IMR-90 (cell line): ENCODE data around the gene HAGHL. TPM values are rescaled to one million over a fixed set of nuclear protein-coding genes. Genes with fewer than 3 reads are reported as not detected.

Experiments
- ATAC-seq: fragments of 200-7000 bp; cut with Tn5 transposase; 2 replicates; pipeline ENCODE4 v1.9.1; 2020; ENCODE audit warnings: low read depth, mild to moderate bottlenecking, moderate library complexity
- BruUV-seq: library from RNA; stranded (reverse); fragments of 400-500 nt; replicated peaks from 2 replicates; lab custom pipeline; 2021; lab: Mats Ljungman, UMichigan
- CTCF ChIA-PET: fragments of 300-600 bp; formaldehyde crosslinking; extraction: SDS; loops from one replicate; lab custom pipeline; 2021; ENCODE audit warnings: antibody characterized with exemption; lab: Yijun Ruan, JAX
- POLR2A ChIA-PET: fragments of 300-600 bp; sonication (Branson Sonifier 250); formaldehyde crosslinking; loops from one replicate; lab custom pipeline; 2022; ENCODE audit warnings: antibody characterized with exemption; ENCODE audit not compliant: unreplicated experiment; lab: Charles Lee
- DNase-seq: peaks from one replicate; pipeline ENCODE4 v3.0.0; 2013
- H2AFZ ChIP-seq: replicated peaks from 2 replicates; pipeline ENCODE3; 2013; ENCODE audit warnings: low read length, mild to moderate bottlenecking; ENCODE audit not compliant: poor library complexity
- H2AK5ac ChIP-seq: 2 replicates; pipeline ENCODE4 v1.6.1; 2013; ENCODE audit warnings: low read depth, low read length, inconsistent platforms
- H2AK9ac ChIP-seq: replicated peaks from 2 replicates; pipeline ENCODE3; 2013; ENCODE audit warnings: mild to moderate bottlenecking, low read depth, low read length, moderate library complexity; ENCODE audit not compliant: poor library complexity
- H2BK120ac ChIP-seq: 2 replicates; pipeline ENCODE4 v1.6.1; 2013; ENCODE audit warnings: low read depth, low read length, inconsistent platforms
- H2BK15ac ChIP-seq: 3 replicates; pipeline ENCODE4 v1.6.1; 2013; ENCODE audit warnings: low read depth, low read length, inconsistent platforms
- H2BK20ac ChIP-seq: 2 replicates; pipeline ENCODE4 v1.6.1; 2013; ENCODE audit warnings: low read depth, mild to moderate bottlenecking, inconsistent platforms, low read length, moderate library complexity
- H2BK5ac ChIP-seq: 2 replicates; pipeline ENCODE4 v1.6.1; 2013; ENCODE audit warnings: mild to moderate bottlenecking, low read depth, low read length, inconsistent platforms; ENCODE audit not compliant: poor library complexity, severe bottlenecking
- H3K14ac ChIP-seq: replicated peaks from 2 replicates; pipeline ENCODE4 v1.6.1; 2013; ENCODE audit warnings: low read depth, low read length, inconsistent platforms
- H3K18ac ChIP-seq: 2 replicates; pipeline ENCODE4 v1.6.1; 2013; ENCODE audit warnings: low read depth, low read length, control low read depth
- H3K23ac ChIP-seq: 2 replicates; pipeline ENCODE4 v1.6.1; 2013; ENCODE audit warnings: low read depth, low read length, inconsistent platforms
- H3K27ac ChIP-seq: 2 replicates; pipeline ENCODE4 v1.5.1; 2013; ENCODE audit warnings: mild to moderate bottlenecking, control low read depth, low read length; ENCODE audit not compliant: insufficient read depth
- H3K27me3 ChIP-seq: 2 replicates; pipeline ENCODE4 v1.6.1; 2013; ENCODE audit warnings: low read length; ENCODE audit not compliant: control insufficient read depth, insufficient read depth
- H3K36me3 ChIP-seq: 2 replicates; pipeline ENCODE4 v1.6.1; 2013; ENCODE audit warnings: low read length, mixed read lengths; ENCODE audit not compliant: control insufficient read depth, insufficient read depth
- H3K4ac ChIP-seq: 2 replicates; pipeline ENCODE4 v1.6.1; 2013; ENCODE audit warnings: low read depth, low read length, inconsistent platforms
- H3K4me1 ChIP-seq: 2 replicates; pipeline ENCODE4 v1.6.1; 2013; ENCODE audit warnings: low read length, mixed read lengths; ENCODE audit not compliant: control insufficient read depth, insufficient read depth
- H3K4me2 ChIP-seq: 2 replicates; pipeline ENCODE4 v1.6.1; 2013; ENCODE audit warnings: low read depth, mild to moderate bottlenecking, control low read depth, low read length, moderate library complexity
- H3K4me3 ChIP-seq: 2 replicates; pipeline ENCODE4 v1.5.1; 2013; ENCODE audit warnings: low read depth, mild to moderate bottlenecking, control low read depth, low read length, moderate library complexity; ENCODE audit not compliant: insufficient read depth
- H3K56ac ChIP-seq: 2 replicates; pipeline ENCODE4 v1.6.1; 2013; ENCODE audit warnings: low read length, inconsistent platforms; ENCODE audit not compliant: insufficient read depth; ENCODE audit errors: extremely low read depth
- H3K79me1 ChIP-seq, 2 experiments: 2 replicates each; pipeline ENCODE4 v1.6.1; 2013; ENCODE audit warnings: low read length in 2 of 2, inconsistent platforms in 1 of 2, low read depth in 1 of 2
- H3K9ac ChIP-seq: 2 replicates; pipeline ENCODE4 v1.6.1; 2013; ENCODE audit warnings: low read depth, low read length, control low read depth
- H3K9me1 ChIP-seq: 2 replicates; pipeline ENCODE4 v1.6.1; 2013; ENCODE audit warnings: low read length, inconsistent platforms; ENCODE audit not compliant: insufficient read depth
- H3K9me3 ChIP-seq: 2 replicates; pipeline ENCODE4 v1.6.1; 2013; ENCODE audit warnings: low read length; ENCODE audit not compliant: control insufficient read depth, insufficient read depth
- H4K20me1 ChIP-seq: 2 replicates; pipeline ENCODE4 v1.6.1; 2013; ENCODE audit warnings: low read length, inconsistent platforms; ENCODE audit not compliant: insufficient read depth
- H4K5ac ChIP-seq: 2 replicates; pipeline ENCODE4 v1.6.1; 2013; ENCODE audit warnings: mild to moderate bottlenecking, low read depth, low read length, control low read depth
- H4K8ac ChIP-seq, 2 experiments: 2 replicates each; pipeline ENCODE4 v1.6.1; 2013; ENCODE audit warnings: low read depth in 2 of 2, low read length in 2 of 2, control low read depth in 1 of 2, inconsistent platforms in 1 of 2
- H4K91ac ChIP-seq: 2 replicates; pipeline ENCODE4 v1.6.1; 2013; ENCODE audit warnings: low read depth, low read length, inconsistent platforms; ENCODE audit not compliant: insufficient read depth
- BHLHE40 ChIP-seq: fragments of 150-350 bp; IDR thresholded peaks from 2 replicates; pipeline ENCODE4 v1.6.1; 2016; ENCODE audit warnings: mild to moderate bottlenecking, low read depth, low read length
- CEBPB ChIP-seq: IDR thresholded peaks from 2 replicates; pipeline ENCODE4 v1.6.1; 2012; ENCODE audit warnings: low read depth, low read length, improper control_type of control experiment
- CHD1 ChIP-seq: IDR thresholded peaks from 2 replicates; pipeline ENCODE4 v1.6.1; 2012; ENCODE audit warnings: low read depth, low read length, improper control_type of control experiment
- CTCF ChIP-seq: conservative IDR thresholded peaks from 2 replicates; pipeline ENCODE4 v1.5.1; 2012; ENCODE audit warnings: mild to moderate bottlenecking, low read depth, low read length, improper control_type of control experiment
- ELK1 ChIP-seq: fragments of 150-350 bp; IDR thresholded peaks from 2 replicates; pipeline ENCODE4 v1.6.1; 2016; ENCODE audit warnings: low read depth, mild to moderate bottlenecking, low read length, moderate library complexity, borderline replicate concordance
- FOS ChIP-seq: fragments of 150-350 bp; IDR thresholded peaks from 2 replicates; pipeline ENCODE4 v1.6.1; 2016; ENCODE audit warnings: low read depth, low read length
- MAFK ChIP-seq: IDR thresholded peaks from 2 replicates; pipeline ENCODE4 v1.6.1; 2012; ENCODE audit warnings: low read depth, low read length, improper control_type of control experiment
- MAZ ChIP-seq: IDR thresholded peaks from 2 replicates; pipeline ENCODE4 v1.6.1; 2012; ENCODE audit warnings: low read depth, mild to moderate bottlenecking, low read length, improper control_type of control experiment, moderate library complexity, borderline replicate concordance
- NFE2L2 ChIP-seq: fragments of 150-350 bp; IDR thresholded peaks from 2 replicates; pipeline ENCODE4 v1.6.1; 2016; ENCODE audit warnings: low read depth, mild to moderate bottlenecking, low read length
- RAD21 ChIP-seq: IDR thresholded peaks from 2 replicates; pipeline ENCODE4 v1.6.1; 2012; ENCODE audit warnings: low read length, improper control_type of control experiment
- RFX5 ChIP-seq: IDR thresholded peaks from 2 replicates; pipeline ENCODE4 v1.8.0; 2012; ENCODE audit warnings: low read depth, mild to moderate bottlenecking, low read length, moderate library complexity
- SMC3 ChIP-seq: fragments of 150-350 bp; IDR thresholded peaks from 2 replicates; pipeline ENCODE4 v1.6.1; 2016; ENCODE audit warnings: low read depth, mild to moderate bottlenecking, antibody characterized with exemption, low read length, moderate library complexity
- USF2 ChIP-seq: fragments of 150-350 bp; IDR thresholded peaks from 2 replicates; pipeline ENCODE4 v1.6.1; 2017; ENCODE audit warnings: mild to moderate bottlenecking, antibody characterized with exemption, low read length, low read depth
- WGBS, 2 experiments: methylation state at CpG; one replicate each; pipeline versions ENCODE4 v1.1.5 to v1.1.7; 2013; ENCODE audit warnings: missing lambda C conversion rate in 2 of 2; ENCODE audit not compliant: insufficient read length in 1 of 2; ENCODE audit errors: extremely low coverage in 2 of 2; 5-methylcytosine and 5-hydroxymethylcytosine counted together
- dilution Hi-C: fragments of 300-500 bp; cut with HindIII; formaldehyde crosslinking; loops from one replicate; pipeline ENCODE4 v1.14.3; 2018; ENCODE audit warnings: low sequenced_read_pairs; ENCODE audit not compliant: unreplicated experiment
- in situ Hi-C: fragments of 300-500 bp; cut with MboI; formaldehyde crosslinking; loops from 3 replicates; pipeline ENCODE4 v1.14.3; 2019; ENCODE audit warnings: low sequenced_read_pairs, inconsistent platforms, mixed read lengths
- intact Hi-C: fragments of 100-400 bp; cut with micrococcal nuclease; formaldehyde crosslinking; loops from 2 replicates; pipeline ENCODE4 v1.10.0; 2022
- polyA plus RNA-seq, 3 experiments: library from polyadenylated mRNA; depleted of rRNA; stranded (reverse); fragments of >200 nt; gene quantifications; 2 replicates each; pipeline ENCODE4 v1.2.3, GENCODE V29; 2012; ENCODE audit warnings: low replicate concordance in 1 of 3
- total RNA-seq: library from RNA; depleted of rRNA; stranded (reverse); fragments of >200 nt; gene quantifications from 2 replicates; pipeline ENCODE4 v1.2.3, GENCODE V29; 2012

Gene HAGHL
- total and polyA plus RNA-seq, 2 of the 4 experiments (the other 2 are of a cell fraction): 3.0 to 12.5 TPM

- H2AK5ac ChIP-seq: no peak overlapping the region
- no peak overlapping the region for H4K5ac ChIP-seq
- H3K4me2 ChIP-seq: no peak overlapping the region
- no peak overlapping the region for H4K8ac ChIP-seq
- H2BK20ac ChIP-seq: no peak overlapping the region
- WGBS, 2 experiments: no CpG with 5 or more reads among the region's 10 CpGs
- no peak overlapping the region for H4K91ac ChIP-seq
- H3K4ac ChIP-seq: no peak overlapping the region
- H3K79me1 ChIP-seq: peaks cover 9 to 21% of the 10 kb centered on the region in 2 experiments; a peak in 3 of 4 replicates
- H3K4me3 ChIP-seq: no peak overlapping the region
- H3K23ac ChIP-seq: no peak overlapping the region
- H3K56ac ChIP-seq: no peak overlapping the region
- H3K4me1 ChIP-seq: peaks cover 12% of the 10 kb centered on the region
- H2BK120ac ChIP-seq: no peak overlapping the region
- no peak overlapping the region for H2AK9ac ChIP-seq
- H3K9me3 ChIP-seq: no peaks in the 10 kb centered on the region; the same call in 1 of the 2 replicates
- POLR2A ChIA-PET: no interaction called here
- H4K20me1 ChIP-seq: peaks cover 4% of the 10 kb centered on the region; the same call in 1 of the 2 replicates
- peaks cover 11% of the 10 kb centered on the region for H3K9me1 ChIP-seq
- TF ChIP-seq SMC3 (no peak), FOS (no peak), MAFK (no peak), CTCF (no peak), CHD1 (no peak), RFX5 (no peak), MAZ (no peak), CEBPB (no peak), BHLHE40 (no peak), RAD21 (no peak), USF2 (no peak), NFE2L2 (no peak), ELK1 (no peak)
- H3K27ac ChIP-seq: no peak overlapping the region
- no TSS peak for BruUV-seq
- intact Hi-C loops: no loop called here
- no peak for DNase-seq
- dilution Hi-C loops: no loop called here
- peaks cover 4% of the 10 kb centered on the region; the same call in 1 of the 2 replicates for H3K36me3 ChIP-seq
- peaks cover 44% of the 10 kb centered on the region for H3K27me3 ChIP-seq
- ATAC-seq: no peak
- in situ Hi-C loops: no loop called here
- H2BK5ac ChIP-seq: no peak overlapping the region
- H2AFZ ChIP-seq: no peak overlapping the region
- no peak overlapping the region for H3K14ac ChIP-seq
- CTCF ChIA-PET: interaction anchor here (0.7 kb wide), 1 partner anchor 152 kb away, joined by 3 read pairs; no protein-coding TSS in a partner anchor
- no peak overlapping the region for H2BK15ac ChIP-seq
- H3K18ac ChIP-seq: no peak overlapping the region
- H3K9ac ChIP-seq: no peak overlapping the region
Measured at GRCh38 chr16:692356-693108, 34.4 kb upstream of the HAGHL start.
